Measurements from ENCODE around the gene KIRREL3.
"Not testable (repeated sequence)": the region's sequence is repeated elsewhere in the genome, so short reads cannot be mapped to it uniquely, and the experiment has no call there.

Gene KIRREL3

DNA sequence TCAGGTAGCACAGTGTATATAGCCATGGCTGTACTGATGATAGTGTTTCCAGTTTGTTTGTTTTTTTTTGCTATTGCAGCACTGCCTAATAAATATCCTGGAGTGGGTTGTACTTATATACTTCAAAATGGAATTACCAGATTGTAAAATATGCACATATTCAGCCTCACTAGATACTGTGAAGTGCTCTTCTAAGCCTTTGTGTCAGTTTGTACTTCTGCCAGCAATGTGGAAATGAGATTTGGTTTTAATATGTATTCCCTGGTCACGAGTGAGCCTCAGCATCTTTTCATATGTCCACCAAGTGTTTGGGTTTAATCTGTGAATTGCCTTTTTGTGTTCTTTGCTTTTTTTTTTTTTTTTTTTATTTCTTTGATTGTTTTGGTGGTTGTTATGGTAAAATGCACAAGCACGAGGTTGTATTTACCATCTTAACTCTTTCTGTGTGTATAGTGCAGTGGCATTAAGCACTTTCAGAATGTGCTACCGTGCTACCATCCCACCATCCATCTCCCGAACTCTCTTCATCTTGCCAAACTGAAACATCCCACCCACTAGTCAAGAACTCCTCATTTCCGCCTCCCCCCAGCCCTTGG is 610.2 kb downstream of the KIRREL3 start:
- TF ChIP-seq, protein P1, sequence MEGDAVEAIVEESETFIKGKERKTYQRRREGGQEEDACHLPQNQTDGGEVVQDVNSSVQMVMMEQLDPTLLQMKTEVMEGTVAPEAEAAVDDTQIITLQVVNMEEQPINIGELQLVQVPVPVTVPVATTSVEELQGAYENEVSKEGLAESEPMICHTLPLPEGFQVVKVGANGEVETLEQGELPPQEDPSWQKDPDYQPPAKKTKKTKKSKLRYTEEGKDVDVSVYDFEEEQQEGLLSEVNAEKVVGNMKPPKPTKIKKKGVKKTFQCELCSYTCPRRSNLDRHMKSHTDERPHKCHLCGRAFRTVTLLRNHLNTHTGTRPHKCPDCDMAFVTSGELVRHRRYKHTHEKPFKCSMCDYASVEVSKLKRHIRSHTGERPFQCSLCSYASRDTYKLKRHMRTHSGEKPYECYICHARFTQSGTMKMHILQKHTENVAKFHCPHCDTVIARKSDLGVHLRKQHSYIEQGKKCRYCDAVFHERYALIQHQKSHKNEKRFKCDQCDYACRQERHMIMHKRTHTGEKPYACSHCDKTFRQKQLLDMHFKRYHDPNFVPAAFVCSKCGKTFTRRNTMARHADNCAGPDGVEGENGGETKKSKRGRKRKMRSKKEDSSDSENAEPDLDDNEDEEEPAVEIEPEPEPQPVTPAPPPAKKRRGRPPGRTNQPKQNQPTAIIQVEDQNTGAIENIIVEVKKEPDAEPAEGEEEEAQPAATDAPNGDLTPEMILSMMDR (IDR thresholded peaks at IDR 0.05), result no peak
- peaks cover 57 to 60% of the 10 kb centered on the region in 2 experiments for H3K4me1 ChIP-seq (ENCODE audit: control insufficient read depth in 1 of 2, insufficient read depth in 1 of 2, low read depth in 1 of 2, low read length in 1 of 2)

DNA sequence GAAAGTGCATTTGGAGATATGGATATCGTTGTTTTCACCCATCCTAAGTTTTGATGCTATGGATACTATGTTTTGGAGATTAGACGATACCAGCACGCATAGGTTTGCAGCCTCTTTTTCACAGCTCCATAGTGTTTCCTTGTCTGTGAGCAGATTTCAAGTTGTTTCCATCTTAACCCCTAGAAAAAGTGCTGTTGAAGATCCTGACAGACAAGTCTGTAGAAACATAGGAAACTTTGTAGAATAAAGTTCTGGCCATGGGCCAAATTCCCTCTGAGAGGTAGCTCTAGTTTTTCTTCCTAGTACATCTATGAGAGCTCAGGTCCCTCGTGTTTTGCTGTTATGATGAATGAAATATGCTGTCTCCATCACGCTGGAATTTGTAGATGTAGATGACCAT is 612.7 kb downstream of the KIRREL3 start:
- Histone ChIP-seq H3K4me1 (ENCODE audit: control insufficient read depth in 1 of 2, insufficient read depth in 1 of 2, low read depth in 1 of 2, low read length in 1 of 2) (peaks cover 52 to 53% of the 10 kb centered on the region in 2 experiments), H3K36me3 (no peaks in the 10 kb centered on the region)
- TF ChIP-seq, protein P1 (IDR thresholded peaks at IDR 0.05), result no peak

More for the DNA sequence above, 610.2 kb downstream of the KIRREL3 start:
- Histone ChIP-seq H3K9me3 (no peaks in the 10 kb centered on the region), H3K27ac (no peak overlapping the region), H3K4me3 (ENCODE audit: low read depth in 1 of 2, low read length in 1 of 2) (no peak overlapping the region), H3K36me3 (no peaks in the 10 kb centered on the region), H3K27me3 (no peaks in the 10 kb centered on the region)

DNA sequence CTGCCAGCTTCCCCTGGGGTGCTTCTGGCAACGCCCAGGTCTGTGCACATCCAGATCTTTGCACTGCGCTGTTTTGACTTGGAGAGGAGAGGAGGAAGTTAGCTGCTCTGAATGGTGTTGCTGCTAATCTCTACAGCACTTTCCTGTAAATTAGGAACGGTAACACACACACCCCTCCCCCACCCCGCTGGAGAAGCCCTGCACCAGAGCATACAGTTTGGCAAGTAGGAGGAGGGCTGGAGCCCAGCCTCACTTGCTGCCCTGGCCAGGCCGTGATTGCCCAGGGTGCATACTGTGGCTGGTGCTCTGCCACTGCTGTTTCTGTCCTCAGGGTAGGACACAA is 613.9 kb downstream of the KIRREL3 start:
- H3K36me3 ChIP-seq, H3K27me3 ChIP-seq, H3K9me3 ChIP-seq: not testable (repeated sequence)
- H3K4me3 ChIP-seq (ENCODE audit: low read depth in 1 of 2, low read length in 1 of 2), result peak overlapping the region; percentile 33 to 45
- peak overlapping the region; percentile 87 for H3K27ac ChIP-seq
- H3K4me1 ChIP-seq (ENCODE audit: control insufficient read depth in 1 of 2, insufficient read depth in 1 of 2, low read depth in 1 of 2, low read length in 1 of 2), result peaks cover 41% of the 10 kb centered on the region in 2 experiments

More for the DNA sequence above, 612.7 kb downstream of the KIRREL3 start:
- no peaks in the 10 kb centered on the region for H3K9me3 ChIP-seq
- no peaks in the 10 kb centered on the region for H3K27me3 ChIP-seq
- peak overlapping the region in 1 of 2 experiments; percentile 45 for H3K4me3 ChIP-seq (ENCODE audit: low read depth in 1 of 2, low read length in 1 of 2)
- peak overlapping the region; percentile 87 for H3K27ac ChIP-seq

DNA sequence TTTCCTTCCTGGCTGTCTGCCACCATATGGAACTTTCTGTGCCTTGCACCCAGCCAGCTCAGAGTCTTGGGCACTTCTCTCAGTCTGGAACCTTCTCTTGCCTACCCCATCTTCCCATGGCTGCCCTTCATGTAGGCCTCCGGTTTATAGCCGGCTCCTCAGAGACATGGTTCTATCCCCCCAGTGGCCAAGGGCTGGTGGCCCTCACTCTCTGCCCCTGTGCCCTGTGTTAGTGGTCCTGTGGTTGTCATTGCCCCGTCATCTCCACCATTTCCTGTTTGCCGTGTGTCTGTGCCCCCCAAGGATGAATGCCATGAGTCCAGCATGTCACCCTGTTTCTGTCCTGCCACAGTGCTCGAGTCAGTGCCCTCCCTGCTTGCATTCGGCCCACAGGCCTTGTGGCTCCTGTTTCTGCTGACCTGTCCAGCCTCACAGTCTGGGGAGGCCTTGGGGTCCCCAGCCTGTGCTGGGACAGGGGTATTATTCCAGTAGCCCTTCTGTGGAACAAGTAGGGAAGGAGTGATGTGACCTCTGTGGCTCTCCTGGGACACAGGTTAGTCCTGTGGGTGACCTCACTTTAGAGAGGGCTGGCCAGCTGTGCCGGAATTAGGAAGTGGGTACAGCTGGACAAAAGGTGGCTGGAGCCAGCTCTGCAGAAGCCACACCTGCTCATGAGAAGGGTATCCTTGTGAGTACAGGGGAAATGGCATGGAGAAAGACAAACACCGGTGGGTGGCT is 614.4 kb downstream of the KIRREL3 start:
- no peaks in the 10 kb centered on the region for H3K27me3 ChIP-seq
- H3K27ac ChIP-seq, result peak overlapping the region; percentile 87
- peaks cover 35 to 36% of the 10 kb centered on the region in 2 experiments for H3K4me1 ChIP-seq (ENCODE audit: control insufficient read depth in 1 of 2, insufficient read depth in 1 of 2, low read depth in 1 of 2, low read length in 1 of 2)
- peak overlapping the region; percentile 33 to 45 for H3K4me3 ChIP-seq (ENCODE audit: low read depth in 1 of 2, low read length in 1 of 2)
- H3K36me3 ChIP-seq, result no peaks in the 10 kb centered on the region
- TF ChIP-seq, protein P1 (IDR thresholded peaks at IDR 0.05), result no peak
- H3K9me3 ChIP-seq, result no peaks in the 10 kb centered on the region

DNA sequence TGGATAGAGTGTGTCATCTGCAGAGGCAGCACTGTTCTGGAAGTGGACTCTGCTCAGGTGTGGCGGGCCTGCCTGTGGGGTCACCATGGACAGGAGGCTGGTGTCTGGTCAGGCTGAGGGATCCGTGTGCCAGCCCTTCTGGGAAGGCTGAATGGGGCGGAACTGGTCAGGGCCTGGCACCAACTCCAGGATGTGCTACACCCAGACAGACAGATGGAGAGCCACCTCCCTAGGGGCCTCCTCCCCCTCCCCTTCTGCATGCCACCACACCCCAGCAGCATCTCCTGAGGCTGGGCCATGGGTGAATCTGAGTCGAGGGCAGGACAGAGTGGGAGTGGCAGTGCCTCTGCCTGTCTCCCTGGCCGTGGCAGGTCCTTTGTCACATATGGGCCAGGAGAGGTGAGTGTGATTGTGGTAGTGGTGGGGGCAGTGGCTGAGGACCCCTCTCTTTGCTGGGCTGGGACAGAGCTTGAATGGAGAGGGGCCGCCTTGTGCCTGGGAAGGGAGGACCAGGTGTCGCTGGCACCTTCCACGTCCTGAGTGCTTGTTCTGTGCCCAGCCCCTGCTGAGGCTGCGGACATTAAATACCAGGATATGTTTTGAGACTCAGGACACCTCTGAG is 616.0 kb downstream of the KIRREL3 start:
- TF ChIP-seq, protein P1 (IDR thresholded peaks at IDR 0.05), result no peak
- H3K36me3 ChIP-seq, result no peaks in the 10 kb centered on the region
- H3K9me3 ChIP-seq, result no peaks in the 10 kb centered on the region
- no peaks in the 10 kb centered on the region for H3K27me3 ChIP-seq
- H3K27ac ChIP-seq, result no peak overlapping the region
- peaks cover 30 to 33% of the 10 kb centered on the region in 2 experiments for H3K4me1 ChIP-seq (ENCODE audit: control insufficient read depth in 1 of 2, insufficient read depth in 1 of 2, low read depth in 1 of 2, low read length in 1 of 2)
- no peak overlapping the region for H3K4me3 ChIP-seq (ENCODE audit: low read depth in 1 of 2, low read length in 1 of 2)

Data from neutrophil (primary cell).